Stimulated activated memory B cell treated with anti-CD40 and anti-IgM and Interleukin-4, amounts not matched to agents 10 μg/mL and 1 μg/mL and 100 μg/mL, for 72 hours (primary cell): ENCODE measurements around the gene TIGIT.

Experiments
- ATAC-seq: fragments of 150-1000 bp; cut with Tn5 transposase; 2 replicates; pipeline ENCODE4 v1.10.0; 2021
- H3K27ac Mint-ChIP-seq: one replicate; pipeline ENCODE4 v1.8.0; 2022; ENCODE audit warnings: mild to moderate bottlenecking, mixed read lengths
- H3K27me3 Mint-ChIP-seq: one replicate; pipeline ENCODE4 v1.8.0; 2022; ENCODE audit warnings: mixed read lengths
- H3K36me3 Mint-ChIP-seq: one replicate; pipeline ENCODE4 v1.8.0; 2022; ENCODE audit warnings: mixed read lengths
- H3K4me1 Mint-ChIP-seq: one replicate; pipeline ENCODE4 v1.8.0; 2022; ENCODE audit warnings: mixed read lengths
- H3K4me3 Mint-ChIP-seq: one replicate; pipeline ENCODE4 v1.8.0; 2022; ENCODE audit warnings: mild to moderate bottlenecking, moderate library complexity, mixed read lengths
- H3K9me3 Mint-ChIP-seq: one replicate; pipeline ENCODE4 v1.8.0; 2022; ENCODE audit warnings: mixed read lengths

The TIGIT gene

DNA sequence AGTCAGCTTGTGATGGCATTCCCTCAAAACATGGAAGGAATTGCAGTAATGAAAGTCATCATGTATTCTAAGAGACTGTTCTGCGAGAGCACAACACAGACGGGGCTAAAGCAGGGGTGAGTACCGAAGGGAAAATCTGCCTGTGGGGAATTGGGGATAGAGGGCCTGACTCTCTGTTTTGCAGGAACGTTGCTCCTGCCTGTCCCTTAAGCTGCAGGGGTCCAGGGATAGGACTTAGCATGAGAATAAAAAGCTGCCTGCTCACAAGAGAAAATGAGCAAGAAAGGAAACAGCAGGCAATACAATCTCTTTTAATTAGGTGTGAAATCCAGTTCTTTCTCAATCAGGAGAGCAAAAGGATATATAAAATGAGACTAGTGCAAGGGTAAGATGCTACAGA, 62.2 kb downstream of the TIGIT start:
- Mint-ChIP-seq H3K9me3 (no peaks in the 10 kb centered on the region), H3K36me3 (peaks cover 17% of the 10 kb centered on the region), H3K27ac (no peak overlapping the region), H3K4me1 (peaks cover 11% of the 10 kb centered on the region), H3K4me3 (no peak overlapping the region), H3K27me3 (no peaks in the 10 kb centered on the region)
- ATAC-seq = no peak

DNA sequence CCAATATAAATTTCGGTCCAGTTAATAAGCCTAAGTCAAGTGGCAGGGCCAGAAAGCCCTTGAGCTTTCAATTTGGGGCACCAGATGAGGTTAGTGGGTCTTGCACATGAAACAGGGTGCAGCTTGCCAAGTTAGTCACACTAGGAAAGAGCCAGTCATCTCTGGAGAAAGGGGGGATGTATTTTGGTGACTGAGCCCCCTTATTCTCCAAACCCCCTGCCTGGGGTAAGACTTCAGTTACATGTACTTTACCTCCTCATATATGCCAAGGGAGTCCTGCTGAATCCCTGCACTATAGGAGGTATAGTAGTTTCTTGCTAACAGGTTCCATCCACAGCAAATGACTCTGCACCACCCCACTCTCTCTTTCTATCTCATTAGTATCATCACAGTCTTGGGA, 62.7 kb downstream of the TIGIT start:
- Mint-ChIP-seq H3K27me3 (no peaks in the 10 kb centered on the region), H3K27ac (peak overlapping the region; percentile 37), H3K4me1 (peaks cover 15% of the 10 kb centered on the region), H3K4me3 (no peak overlapping the region), H3K36me3 (peaks cover 17% of the 10 kb centered on the region), H3K9me3 (no peaks in the 10 kb centered on the region)
- no peak for ATAC-seq
